Measurements from ENCODE around the gene RELT.

The RELT gene

DNA sequence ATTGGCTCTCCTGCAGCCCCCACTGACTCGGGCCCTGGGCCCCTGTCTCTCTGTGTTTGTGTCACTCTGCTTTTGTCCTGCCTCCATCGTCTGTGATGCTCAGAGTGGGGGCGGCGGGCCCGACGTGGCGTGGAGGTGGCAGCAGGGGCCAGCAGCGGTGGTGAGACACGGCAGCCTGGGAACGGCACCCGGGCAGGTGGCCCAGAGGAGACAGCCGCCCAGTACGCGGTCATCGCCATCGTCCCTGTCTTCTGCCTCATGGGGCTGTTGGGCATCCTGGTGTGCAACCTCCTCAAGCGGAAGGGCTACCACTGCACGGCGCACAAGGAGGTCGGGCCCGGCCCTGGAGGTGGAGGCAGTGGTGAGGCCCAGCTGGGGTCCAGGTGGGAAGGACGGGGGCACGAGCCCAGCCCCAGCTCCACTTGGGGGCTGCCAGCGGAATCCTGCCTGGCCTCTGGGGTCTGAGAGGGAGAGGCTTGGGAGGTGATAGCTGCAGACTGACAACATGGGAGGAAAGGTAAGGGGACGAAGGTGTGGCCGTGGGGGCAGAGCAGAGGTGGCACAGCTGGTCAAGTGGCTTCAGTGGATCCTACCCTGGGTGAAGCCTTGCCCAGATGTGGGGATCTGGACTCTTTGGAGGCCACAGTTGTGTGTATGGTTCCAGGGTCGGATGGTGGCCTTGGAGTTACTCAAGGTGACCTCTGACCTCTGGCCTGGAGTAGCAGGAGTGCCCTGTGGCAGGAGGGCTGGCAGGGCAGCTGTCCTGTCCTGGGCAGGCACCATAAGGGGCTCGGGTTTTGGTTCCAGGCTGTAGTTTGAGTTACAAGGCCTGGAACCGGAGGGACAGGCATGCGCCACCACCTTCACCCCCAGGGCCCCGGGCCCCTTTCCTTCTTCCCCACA is 16.2 kb downstream of the RELT start:
- DNase-seq (ENCODE audit: low read depth, low spot score) = no peak

DNA sequence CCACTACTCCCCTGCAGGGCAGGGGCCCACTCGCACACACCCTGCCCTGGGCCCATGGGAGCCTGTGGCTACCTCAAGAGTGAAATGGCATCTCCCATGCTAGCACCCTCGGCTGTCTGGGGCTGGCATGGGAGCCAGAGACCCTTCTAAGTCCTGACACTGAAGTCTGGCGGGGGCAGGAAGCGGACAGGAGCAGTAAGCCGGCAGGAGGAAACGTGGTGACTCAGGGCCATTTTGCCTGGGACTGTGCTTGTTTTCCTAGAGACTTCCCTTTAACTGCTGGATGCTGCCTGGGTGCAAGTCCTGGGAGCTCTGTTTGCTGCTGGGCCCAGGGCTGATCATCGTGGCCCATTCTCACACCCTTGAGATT is 16.8 kb downstream of the RELT start:
- DNase-seq (ENCODE audit: low read depth, low spot score) = no peak

DNA sequence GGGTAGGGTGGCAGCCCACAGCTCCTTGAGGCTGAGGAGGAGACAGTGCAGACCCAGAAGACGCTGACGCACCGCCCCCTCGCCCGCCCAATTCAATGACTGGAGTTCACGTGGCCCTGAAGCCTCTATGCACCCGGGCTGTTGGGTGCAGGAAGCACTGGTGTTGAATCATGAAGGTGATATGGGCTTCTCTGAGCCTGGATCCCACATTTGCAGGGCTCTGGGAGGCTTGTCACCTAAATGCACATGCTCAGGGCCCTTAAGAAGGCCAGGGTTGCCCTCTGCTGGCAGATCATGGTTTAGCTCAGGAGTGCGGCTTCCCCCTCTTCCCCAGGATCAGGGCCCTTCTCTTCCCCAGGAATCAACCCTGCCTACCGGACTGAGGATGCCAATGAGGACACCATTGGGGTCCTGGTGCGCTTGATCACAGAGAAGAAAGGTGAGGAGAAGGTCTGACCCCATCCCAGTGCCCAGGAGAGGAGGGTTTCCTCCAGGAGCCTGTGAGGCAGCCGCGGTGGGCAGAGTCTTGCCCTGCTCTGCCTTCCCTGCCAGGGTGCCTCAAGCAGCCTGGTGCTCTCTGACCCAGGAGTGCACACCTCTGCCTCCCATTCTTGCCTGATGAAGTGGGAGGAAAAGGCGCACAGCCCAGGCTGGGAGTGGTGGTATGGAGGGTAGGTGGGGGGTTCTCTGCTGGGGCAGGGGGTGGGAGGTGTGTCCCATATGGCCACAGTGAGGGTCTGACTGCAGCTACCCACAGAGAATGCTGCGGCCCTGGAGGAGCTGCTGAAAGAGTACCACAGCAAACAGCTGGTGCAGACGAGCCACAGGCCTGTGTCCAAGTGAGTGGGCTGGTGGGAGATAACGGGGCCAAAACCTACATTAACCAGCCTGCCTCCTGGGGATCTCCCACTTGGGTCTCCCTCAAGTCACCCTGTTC is 17.5 kb downstream of the RELT start:
- DNase-seq (ENCODE audit: low read depth, low spot score) = peak; percentile 88

DNA sequence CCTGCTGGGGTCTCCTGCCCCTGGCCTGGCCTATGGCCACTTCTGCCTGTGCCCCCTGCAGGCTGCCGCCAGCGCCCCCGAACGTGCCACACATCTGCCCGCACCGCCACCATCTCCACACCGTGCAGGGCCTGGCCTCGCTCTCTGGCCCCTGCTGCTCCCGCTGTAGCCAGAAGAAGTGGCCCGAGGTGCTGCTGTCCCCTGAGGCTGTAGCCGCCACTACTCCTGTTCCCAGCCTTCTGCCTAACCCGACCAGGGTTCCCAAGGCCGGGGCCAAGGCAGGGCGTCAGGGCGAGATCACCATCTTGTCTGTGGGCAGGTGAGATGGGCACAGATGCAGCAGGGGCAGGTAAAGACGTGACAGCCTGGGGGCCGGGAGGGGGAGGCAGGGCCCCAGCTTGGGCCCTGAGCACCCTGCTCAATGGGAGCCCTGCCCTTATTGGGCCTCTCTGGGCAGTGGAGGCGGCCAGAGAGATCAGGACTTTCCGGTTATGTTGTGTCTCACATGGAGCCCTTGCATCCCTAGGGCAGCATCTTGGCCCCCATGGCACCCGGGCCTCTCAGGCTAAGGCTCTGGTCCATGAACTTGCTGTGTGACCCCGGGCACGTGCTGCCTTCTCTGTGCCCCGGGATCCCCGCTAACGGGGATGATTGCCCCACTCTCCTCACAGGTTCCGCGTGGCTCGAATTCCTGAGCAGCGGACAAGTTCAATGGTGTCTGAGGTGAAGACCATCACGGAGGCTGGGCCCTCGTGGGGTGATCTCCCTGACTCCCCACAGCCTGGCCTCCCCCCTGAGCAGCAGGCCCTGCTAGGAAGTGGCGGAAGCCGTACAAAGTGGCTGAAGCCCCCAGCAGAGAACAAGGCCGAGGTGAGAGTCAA is 18.5 kb downstream of the RELT start:
- DNase-seq (ENCODE audit: low read depth, low spot score) = no peak

DNA sequence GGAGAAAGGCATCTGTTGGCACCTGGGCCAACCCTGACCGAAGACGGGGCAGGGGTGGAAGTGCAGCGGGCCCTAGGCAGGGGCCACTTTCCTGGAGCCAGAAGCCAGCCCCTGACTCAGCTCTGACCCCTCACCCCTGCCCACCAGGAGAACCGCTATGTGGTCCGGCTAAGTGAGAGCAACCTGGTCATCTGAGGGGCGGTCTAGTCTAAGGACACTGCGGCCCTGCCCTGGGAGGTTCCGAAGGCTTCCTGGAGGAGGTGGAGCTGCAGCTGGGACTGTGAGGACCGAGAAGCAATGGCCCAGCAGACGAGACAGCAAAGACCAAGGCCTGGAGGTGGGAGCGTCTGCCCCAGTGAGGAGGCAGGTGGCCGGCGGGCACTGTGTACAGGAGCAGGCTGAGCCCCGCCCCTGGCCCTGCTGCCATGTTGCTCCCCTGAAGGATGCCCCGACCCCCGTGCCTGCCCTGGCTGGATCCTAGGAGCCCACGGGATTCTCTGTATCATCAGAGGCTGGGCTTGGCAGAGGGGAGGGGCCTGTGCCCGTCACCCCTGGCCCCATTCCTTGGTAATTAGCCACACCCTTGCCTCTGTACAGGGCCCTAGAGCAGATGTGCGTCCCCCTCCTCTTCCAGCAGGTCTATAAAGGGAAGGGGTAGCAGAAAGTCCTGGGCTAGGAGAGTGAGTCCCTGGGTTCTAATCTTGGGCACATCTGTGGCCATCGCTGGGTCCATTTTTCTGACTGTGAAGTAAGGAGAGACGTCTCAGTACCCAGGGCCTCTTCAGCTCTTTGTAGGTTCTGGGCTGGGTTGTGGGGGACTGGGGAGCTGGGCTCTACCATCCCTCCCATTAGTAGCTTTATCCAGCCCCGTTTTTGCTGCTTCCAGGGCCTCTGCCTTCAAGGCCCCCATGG is 19.4 kb downstream of the RELT start:
- DNase-seq (ENCODE audit: low read depth, low spot score) = no peak

DNA sequence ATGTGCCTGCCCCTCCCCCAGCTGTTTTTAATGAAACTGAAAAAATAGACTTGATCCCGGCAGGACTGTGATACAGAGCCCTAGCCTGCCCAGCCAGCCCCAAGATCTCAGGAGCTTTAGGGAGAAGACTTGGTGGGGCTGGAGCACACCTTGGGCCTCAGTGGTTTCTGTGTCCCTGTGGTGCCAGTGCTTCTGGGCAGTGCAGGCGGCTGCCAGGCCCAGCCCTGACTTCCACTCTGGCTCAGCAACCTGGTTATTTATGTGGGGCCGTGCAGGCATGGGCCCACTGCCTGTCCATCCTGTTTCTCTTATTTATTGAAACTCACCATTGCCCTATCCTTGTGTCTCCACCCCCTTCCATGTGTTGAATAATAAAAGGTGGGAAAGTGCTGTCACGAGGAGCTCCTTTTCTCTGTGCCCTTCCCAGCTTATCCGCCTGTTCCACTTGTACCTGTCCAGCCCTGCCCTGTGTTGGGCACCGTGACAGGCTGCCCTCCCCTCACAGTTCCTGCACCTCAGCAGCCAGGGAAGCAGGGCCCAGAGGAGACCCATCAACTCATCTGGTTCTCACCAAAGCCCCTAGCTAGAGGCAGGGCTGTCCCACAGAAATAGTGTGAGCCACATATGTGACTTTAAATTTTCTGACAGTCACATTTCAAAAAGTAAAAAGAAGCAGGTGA is 20.2 kb downstream of the RELT start:
- DNase-seq (ENCODE audit: low read depth, low spot score) = no peak

DNA sequence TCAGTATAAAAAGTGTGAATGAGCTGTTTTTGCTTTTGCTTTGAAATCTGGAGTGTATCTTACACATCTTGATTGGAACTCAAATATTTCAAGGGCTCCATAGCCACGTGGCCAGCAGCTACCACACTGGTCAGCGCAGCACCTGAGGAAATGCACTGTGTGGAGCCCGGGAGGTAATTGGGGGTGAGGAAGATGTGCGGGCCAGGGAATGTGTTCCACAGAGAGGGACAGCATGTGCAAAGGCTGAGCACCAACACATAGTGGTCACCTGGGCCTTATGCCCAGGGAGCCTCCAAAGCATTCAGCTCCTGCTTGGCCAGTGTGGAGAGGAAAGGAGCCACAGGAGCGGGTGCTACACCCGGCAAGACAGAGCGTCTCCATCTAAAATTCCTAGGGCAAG is 20.8 kb downstream of the RELT start:
- peak; percentile 43 for DNase-seq (ENCODE audit: low read depth, low spot score)

DNA sequence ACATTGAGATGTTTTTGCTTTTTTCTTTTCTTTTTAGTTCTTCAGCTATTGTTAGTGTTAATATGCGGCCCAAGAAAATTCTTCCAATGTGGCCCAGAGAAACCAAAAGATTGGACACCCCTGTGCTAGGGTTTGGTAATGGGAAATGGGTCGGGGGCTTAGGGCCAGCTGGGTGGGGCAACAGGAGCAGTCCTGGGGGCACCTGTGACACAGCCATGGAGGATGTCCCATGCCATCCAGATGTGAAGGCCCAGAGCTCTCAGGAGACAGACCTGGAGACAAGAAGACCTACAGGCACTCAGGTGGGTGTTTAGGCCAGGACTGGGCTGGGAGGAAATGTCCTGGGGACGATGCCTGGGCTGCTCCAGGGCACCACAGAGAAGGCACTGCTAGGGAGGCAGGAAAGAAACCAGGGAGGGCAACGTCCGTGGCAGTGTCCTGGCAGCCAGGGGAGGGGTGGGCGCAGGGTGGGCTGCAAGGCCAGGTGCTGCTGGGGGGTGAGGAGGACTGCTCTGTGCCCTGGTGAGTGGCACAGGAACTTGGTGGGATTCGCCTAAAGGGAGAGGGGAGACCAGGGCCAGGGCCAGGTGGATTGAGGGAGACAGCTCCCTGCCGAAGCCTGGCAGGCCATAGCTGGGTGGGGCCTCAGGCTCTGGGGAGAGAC is 21.4 kb downstream of the RELT start:
- DNase-seq (ENCODE audit: low read depth, low spot score) = no peak

DNA sequence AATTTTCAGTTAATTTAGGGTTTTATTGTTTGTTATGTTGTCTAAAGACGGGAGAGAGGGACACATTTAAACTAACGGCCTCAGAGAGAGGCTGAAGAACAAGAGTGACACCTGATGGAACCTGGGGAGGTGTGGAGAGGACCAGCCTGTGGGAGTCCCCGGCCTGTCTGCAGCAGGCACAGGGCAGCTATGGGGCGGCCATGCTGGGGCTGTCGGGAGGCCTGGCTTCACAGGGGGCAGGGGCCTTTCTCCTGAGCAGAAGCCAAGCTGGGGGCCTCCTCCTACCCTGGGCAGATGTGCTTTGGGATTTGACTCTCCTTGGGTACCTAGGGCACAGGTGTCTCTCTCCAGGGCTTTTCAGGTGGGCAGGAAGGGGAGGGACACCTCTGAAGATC is 21.9 kb downstream of the RELT start:
- DNase-seq (ENCODE audit: low read depth, low spot score) = no peak

DNA sequence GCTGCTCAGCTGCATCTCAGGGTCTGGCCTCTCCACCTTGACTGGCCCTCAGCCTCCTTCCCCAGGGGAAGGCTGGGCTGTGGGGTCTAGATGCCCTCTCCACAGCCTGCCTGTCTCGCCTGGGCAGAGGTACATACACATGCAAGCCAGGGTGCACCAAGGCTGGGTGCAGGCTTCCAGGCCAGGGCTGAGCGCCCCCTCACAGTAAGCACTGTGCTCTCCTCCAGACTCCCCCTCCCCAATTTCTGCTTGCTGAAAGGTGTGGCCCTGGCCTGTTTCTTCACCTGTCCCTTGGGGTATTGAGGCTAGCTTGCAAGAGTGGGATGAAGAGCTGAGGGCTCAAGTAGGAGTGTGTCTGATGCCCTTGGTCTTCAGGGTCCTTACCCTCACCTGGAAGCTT is 22.5 kb downstream of the RELT start:
- DNase-seq (ENCODE audit: low read depth, low spot score) = no peak

DNA sequence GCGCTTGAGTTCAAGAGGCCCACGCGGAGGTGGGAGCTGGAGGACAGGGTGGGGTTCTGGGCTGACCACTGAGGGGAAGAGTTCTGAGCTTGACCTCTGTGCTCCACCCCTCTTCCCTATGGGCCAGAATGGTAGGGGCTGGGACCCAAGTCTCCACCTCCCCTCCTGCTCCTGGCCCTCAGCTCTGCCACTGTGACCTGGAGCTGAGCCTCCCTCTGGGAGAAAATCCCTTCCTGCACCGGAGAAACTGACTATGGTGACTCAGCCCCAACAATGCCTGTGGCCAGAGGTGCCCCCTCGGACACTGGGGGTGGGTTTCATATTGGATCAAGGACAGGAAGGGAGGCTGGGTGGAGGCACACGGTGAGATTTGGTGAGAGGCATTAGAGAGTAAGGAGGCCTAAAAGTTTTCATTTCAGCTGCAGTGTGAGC is 23.0 kb downstream of the RELT start:
- peak; percentile 47 for DNase-seq (ENCODE audit: low read depth, low spot score)

DNA sequence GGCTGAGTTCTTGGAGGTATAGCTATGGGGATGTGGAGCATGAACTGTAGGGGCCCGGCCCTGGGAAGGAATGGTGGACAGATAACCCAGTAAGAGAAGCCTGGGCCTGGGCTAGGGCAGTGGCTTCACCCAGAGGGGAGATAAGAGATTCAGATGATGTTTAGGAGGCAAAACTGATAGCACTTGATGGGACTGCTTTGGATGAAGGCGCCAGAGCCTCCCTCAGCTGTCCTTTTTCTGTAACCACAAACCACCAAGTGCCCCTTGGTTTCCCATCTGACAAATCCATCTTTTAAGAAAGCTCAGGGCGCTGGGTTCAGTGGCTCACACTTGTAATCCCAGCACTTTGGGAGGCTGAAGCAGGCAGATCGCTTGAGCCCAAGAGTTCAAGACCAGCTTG is 23.4 kb downstream of the RELT start:
- DNase-seq (ENCODE audit: low read depth, low spot score) = no peak

DNA sequence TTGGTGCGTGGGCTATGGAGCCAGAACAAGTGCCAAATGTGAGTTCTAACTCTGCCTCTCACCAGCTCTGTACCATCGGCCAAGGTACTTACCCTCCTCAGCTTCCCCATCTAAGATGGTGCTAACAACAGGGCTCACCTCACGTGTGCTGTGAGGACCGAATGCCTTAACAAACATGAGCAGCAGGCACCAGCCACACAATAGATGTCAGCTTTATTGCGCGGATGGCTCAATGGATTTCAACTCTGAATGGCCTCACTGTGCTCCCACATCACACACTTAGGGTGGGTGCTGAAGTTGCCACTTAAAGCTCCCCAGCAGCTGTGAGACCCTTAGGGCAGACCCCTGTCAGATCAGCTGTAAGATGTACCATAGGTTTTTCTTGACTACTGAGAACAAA is 24.1 kb downstream of the RELT start:
- DNase-seq (ENCODE audit: low read depth, low spot score) = no peak

DNA sequence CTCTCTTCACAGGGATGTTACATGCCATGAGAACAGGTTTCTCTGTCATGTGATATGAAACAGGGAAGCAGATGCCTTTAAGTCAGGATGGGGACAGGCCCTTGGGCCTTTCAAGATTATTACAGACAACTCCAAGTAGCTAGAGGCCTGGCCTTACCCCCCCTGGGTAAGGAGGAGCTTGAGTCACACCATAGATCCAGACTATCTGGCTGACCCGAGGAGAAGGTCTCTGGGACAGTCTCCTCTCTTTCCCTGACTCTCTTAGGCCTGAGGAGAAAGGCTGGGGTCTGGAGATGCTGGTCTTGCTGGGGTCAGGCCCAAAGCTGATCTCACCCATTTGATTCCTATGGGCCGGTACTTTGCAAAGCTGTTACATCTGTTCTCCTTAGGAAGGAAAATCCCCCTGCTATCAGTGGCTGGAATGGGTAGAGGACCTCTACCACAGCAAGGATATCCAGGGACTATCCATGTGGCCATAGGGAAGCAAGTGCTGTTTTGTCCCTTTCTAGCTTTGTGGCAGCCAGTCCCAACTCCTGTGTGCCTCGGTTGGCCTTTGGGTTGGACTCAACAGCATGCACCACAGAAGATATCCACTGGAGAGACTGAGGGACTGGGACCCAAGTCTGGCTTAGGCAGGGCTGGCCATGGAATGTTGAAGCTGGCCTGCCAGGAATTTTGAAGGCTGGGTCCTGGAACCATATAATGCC is 25.2 kb downstream of the RELT start:
- DNase-seq (ENCODE audit: low read depth, low spot score) = no peak

DNA sequence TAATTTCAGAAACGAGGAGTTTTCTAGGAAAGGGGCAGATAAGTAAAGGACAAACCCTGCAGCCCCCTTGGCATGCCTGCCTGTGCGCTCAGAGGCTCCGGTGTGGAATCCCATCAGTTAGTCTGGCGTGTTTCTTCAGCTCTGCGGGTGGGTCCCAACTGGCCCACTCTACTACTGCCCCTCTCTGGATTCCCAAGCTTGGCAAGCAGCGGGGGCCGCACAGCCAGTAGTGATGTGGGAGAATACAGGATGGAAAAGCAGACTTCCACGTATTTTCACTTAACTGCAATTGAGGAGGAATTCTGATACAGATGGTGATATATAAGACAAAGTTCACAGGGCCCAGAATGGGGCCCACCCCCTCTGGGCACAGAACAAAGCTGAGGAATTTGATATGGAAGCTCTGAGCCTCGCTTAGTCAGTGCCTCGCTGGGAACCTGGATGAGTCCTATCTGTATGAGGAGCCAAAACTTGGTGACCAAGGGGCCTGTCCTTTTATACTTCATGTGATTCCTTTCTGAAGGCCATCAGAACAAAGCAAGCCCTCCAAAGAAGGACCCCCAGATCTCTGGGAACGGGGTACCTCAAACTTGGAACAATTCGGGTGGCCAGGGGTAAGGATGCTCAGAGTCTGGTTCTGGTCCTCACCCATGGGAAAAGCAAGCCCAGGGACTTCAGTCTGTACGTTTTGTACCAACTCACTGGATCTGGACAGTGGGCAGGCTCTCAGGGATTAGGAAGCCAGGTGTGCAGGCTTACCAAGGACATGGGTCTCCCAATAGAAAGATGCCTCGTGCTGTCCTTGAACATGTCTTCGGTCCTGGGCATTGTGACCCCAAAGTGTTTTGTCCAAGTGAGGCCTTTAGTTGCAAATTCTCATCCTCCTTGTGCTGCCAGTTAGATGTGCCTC is 26.0 kb downstream of the RELT start:
- DNase-seq (ENCODE audit: low read depth, low spot score) = no peak

DNA sequence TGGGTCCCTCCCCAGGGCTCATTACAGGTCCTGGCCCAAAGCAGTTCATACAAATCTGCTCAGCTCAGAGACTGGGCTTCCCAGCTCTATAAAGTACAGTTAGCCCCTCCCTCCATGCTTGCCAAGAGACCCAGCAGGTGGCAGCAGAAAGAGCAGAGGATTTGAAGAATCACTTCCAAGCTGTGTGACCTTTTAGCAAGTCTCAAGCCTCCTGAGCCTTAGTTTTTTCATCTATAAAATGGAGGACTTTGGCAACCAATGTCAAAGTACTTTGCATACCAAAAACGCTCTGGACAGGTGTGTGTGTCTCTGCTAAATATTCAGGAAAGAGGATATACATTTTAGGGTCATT is 26.6 kb downstream of the RELT start:
- no peak for DNase-seq (ENCODE audit: low read depth, low spot score)

DNA sequence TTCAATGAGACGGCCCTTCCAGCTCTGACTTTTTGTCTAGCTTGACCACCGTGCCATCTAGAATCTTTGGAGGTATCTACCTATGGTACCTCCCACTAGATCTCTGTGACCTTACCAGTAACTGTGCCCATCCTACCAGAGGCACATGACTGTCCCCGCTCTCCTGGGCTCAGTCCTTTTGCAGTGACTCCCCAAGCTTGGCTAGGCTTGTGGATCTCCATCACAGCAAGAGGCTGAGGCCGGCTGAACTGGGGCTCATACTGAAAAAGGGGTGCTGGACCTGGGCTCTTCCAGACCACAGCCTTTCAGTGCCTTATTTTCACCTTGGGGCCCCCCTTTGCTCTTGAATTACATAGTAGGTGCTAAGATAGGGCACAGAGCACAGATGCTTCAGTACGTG is 27.3 kb downstream of the RELT start:
- no peak for DNase-seq (ENCODE audit: low read depth, low spot score)

DNA sequence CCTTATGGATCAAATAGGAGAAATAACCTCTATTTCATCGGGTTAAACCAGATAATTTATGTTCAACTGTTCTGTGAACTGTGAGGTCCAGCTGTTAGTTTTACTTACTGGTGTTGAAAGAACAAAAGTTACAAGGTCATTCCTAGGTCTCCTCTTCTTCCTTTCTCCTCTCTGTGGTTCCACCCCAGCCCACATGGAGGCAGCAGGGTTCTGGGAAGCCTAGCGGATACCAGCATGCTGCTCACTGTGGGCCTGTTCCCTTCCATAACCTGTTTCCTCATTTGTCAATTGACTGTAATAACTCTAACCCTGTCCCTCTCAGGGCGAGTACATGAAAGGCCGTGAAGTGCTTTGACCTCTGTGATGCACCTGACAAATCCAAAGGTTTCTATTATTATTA is 27.8 kb downstream of the RELT start:
- peak; percentile 61 for DNase-seq (ENCODE audit: low read depth, low spot score)
